SK-N-MC (cell line): Measurements from ENCODE around the gene NPBWR2.

Experiments
- EZH2 ChIP-seq: fragments of 200-600 bp; sonication (generic); IDR thresholded peaks from one replicate; pipeline ENCODE4 v1.6.1; 2017; ENCODE audit warnings: antibody characterized with exemption
- FOXP2 ChIP-seq: optimal IDR thresholded peaks from 2 replicates; pipeline ENCODE3; 2011; ENCODE audit warnings: mild to moderate bottlenecking, moderate library complexity; ENCODE audit not compliant: insufficient read depth; ENCODE audit errors: extremely low read length, control extremely low read depth
- POLR2AphosphoS5 ChIP-seq: IDR thresholded peaks from 2 replicates; pipeline ENCODE4 v1.6.1; 2012; ENCODE audit warnings: mild to moderate bottlenecking, low read depth, low read length, borderline replicate concordance

DNA sequence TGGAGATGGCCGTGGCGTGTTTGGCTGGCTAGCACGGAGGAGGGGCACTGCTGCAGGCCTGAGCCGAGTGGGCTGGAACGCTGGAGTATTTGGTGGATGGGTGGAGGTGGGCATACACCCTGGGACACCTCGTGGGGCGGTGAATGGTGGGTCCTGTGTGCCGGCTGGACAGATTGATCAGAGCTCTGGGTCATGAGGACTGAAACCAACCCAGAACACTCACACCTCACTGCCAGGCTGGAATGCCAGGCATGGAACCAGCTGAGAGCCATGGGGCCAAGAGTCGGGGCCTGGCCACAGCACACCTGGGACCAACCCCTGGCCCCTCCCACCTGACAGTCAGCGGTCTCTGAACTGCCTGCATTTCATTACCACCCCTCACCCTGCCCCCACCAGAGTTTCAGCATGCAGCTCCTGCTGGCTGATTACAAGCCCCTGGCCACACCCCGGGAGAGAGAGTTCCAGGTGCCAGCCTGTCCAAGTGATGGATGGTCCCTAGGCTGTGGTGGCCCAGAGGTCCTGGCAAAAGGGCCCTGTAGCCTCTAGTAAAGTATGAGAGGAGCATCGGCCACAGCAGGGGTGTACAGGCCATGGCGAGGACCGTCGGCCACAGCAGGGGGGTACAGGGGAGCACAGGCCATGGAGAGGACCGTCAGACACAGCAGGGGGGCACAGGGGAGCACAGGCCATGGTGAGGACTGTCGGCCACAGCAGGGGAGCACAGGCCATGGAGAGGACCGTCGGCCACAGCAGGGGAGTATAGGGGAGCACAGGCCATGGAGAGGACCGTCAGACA is 3.3 kb downstream of the NPBWR2 start:
- TF ChIP-seq POLR2AphosphoS5 (no peak), FOXP2 (no peak), EZH2 (no peak)
